MM.1S (cell line): ENCODE measurements around the gene VSX1.

Experiments
- DNase-seq: peaks from one replicate; pipeline ENCODE4 v3.0.0-alpha.2; 2015
- H2AFZ ChIP-seq: fragments of 300-600 bp; sonication (generic); 2 replicates; pipeline ENCODE4 v1.6.0; 2016; ENCODE audit warnings: antibody characterized with exemption, low read length
- H3F3A ChIP-seq: fragments of 300-600 bp; sonication (generic); 2 replicates; pipeline ENCODE4 v1.6.1; 2016; ENCODE audit warnings: mild to moderate bottlenecking, antibody characterized with exemption, low read length, moderate library complexity, mixed read lengths; ENCODE audit not compliant: insufficient read depth
- H3K27ac ChIP-seq: fragments of 300-600 bp; sonication (generic); 2 replicates; pipeline ENCODE4 v1.5.1; 2016; ENCODE audit warnings: mild to moderate bottlenecking, low read length
- H3K27me3 ChIP-seq: fragments of 300-600 bp; sonication (generic); replicated peaks from 2 replicates; pipeline ENCODE4 v1.6.0; 2016; ENCODE audit warnings: low read length; ENCODE audit not compliant: insufficient read depth
- H3K36me3 ChIP-seq: fragments of 300-600 bp; sonication (generic); replicated peaks from 2 replicates; pipeline ENCODE4 v1.6.1; 2016; ENCODE audit warnings: mild to moderate bottlenecking, low read length, mixed read lengths; ENCODE audit not compliant: insufficient read depth
- H3K4me1 ChIP-seq: fragments of 300-600 bp; sonication (generic); 2 replicates; pipeline ENCODE4 v1.6.1; 2016; ENCODE audit warnings: low read length, mixed read lengths
- H3K4me2 ChIP-seq: fragments of 300-600 bp; sonication (generic); 2 replicates; pipeline ENCODE4 v1.6.0; 2016; ENCODE audit warnings: low read depth, low read length
- H3K4me3 ChIP-seq: fragments of 300-600 bp; sonication (generic); 2 replicates; pipeline ENCODE4 v1.5.1; 2016; ENCODE audit warnings: low read length, mixed read lengths
- H3K79me2 ChIP-seq: fragments of 300-600 bp; sonication (generic); 2 replicates; pipeline ENCODE4 v1.6.1; 2016; ENCODE audit warnings: mixed run types, low read length, mixed read lengths
- H3K9ac ChIP-seq: fragments of 300-600 bp; sonication (generic); 2 replicates; pipeline ENCODE4 v1.6.1; 2016; ENCODE audit warnings: low read length, mixed read lengths
- H3K9me2 ChIP-seq: fragments of 300-600 bp; sonication (generic); replicated peaks from 2 replicates; pipeline ENCODE4 v1.6.1; 2016; ENCODE audit warnings: mild to moderate bottlenecking, low read length, mixed read lengths; ENCODE audit not compliant: insufficient read depth
- H3K9me3 ChIP-seq: fragments of 300-600 bp; sonication (generic); replicated peaks from 2 replicates; pipeline ENCODE4 v1.6.1; 2016; ENCODE audit warnings: mild to moderate bottlenecking, low read length, mixed read lengths; ENCODE audit not compliant: insufficient read depth
- H4K20me1 ChIP-seq: fragments of 300-600 bp; sonication (generic); 2 replicates; pipeline ENCODE4 v1.6.1; 2016; ENCODE audit warnings: mild to moderate bottlenecking, low read length, moderate library complexity, mixed read lengths; ENCODE audit not compliant: insufficient read depth
- EZH2 ChIP-seq: fragments of 300-600 bp; sonication (generic); optimal IDR thresholded peaks from 2 replicates; pipeline ENCODE3; 2017; ENCODE audit warnings: low read depth, mild to moderate bottlenecking, antibody characterized with exemption, low read length, mixed read lengths
- EZH2phosphoT487 ChIP-seq: fragments of 300-600 bp; sonication (generic); IDR thresholded peaks from 2 replicates; pipeline ENCODE4 v1.6.1; 2018; ENCODE audit warnings: antibody characterized with exemption, low read length
- TF ChIP-seq, protein P1 (sequence below): fragments of 300-600 bp; sonication (generic); IDR thresholded peaks from 2 replicates; pipeline ENCODE4 v1.5.1; 2016; ENCODE audit warnings: antibody characterized with exemption, low read length, mixed read lengths

The VSX1 gene

DNA sequence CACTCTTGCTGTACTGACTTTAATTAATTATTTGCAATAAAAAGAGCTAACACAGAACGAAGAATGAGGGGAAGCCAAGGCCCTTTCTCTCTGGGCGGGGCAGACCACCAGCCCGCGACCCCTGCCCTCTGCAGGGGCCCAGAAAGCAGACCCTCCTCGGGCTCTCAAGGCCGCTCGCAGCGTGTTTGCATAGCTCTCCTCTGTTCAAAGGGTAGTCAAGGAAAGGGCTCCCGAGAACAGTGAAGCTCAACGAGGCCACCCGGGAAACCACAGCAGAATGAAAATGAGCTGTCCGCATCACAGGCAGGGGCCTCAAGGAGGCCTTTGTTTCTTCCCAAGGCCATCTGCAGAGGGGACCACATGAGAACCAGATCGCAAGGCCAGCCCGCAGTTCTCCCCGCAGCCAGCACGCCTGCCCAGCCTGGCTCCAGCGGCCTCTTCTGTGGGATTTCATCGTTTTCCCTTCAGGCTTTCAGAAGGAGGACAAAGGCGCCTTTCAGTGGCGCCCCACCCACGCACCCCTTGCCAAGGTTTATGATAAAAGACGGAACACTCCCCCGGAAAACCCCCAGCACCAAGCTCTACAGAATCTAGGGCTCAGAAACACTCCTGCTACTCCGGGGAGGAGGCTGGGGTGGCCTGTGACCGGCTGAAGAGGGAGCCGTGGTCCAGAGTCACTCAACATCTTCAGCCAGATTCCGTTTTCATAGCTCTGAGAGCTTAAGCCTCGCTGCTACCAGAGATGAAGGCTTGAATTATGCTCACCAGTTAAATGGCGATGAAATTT, 49.3 kb downstream of the VSX1 start:
- Histone ChIP-seq H4K20me1 (no peaks in the 10 kb centered on the region; the same call in 1 of the 2 replicates), H3K27me3 (no peaks in the 10 kb centered on the region), H3K36me3 (no peaks in the 10 kb centered on the region), H3K4me2 (no peak overlapping the region), H2AFZ (no peak overlapping the region), H3K4me3 (no peak overlapping the region), H3K27ac (no peak overlapping the region), H3K9ac (no peak overlapping the region), H3K4me1 (peaks cover 23% of the 10 kb centered on the region), H3F3A (peaks cover 16% of the 10 kb centered on the region), H3K9me2 (no peaks in the 10 kb centered on the region), H3K79me2 (peaks cover 87% of the 10 kb centered on the region), H3K9me3 (no peaks in the 10 kb centered on the region)
- DNase-seq: no peak
- TF ChIP-seq, protein P1, sequence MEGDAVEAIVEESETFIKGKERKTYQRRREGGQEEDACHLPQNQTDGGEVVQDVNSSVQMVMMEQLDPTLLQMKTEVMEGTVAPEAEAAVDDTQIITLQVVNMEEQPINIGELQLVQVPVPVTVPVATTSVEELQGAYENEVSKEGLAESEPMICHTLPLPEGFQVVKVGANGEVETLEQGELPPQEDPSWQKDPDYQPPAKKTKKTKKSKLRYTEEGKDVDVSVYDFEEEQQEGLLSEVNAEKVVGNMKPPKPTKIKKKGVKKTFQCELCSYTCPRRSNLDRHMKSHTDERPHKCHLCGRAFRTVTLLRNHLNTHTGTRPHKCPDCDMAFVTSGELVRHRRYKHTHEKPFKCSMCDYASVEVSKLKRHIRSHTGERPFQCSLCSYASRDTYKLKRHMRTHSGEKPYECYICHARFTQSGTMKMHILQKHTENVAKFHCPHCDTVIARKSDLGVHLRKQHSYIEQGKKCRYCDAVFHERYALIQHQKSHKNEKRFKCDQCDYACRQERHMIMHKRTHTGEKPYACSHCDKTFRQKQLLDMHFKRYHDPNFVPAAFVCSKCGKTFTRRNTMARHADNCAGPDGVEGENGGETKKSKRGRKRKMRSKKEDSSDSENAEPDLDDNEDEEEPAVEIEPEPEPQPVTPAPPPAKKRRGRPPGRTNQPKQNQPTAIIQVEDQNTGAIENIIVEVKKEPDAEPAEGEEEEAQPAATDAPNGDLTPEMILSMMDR: no peak
- TF ChIP-seq EZH2 (no peak), EZH2phosphoT487 (no peak)

DNA sequence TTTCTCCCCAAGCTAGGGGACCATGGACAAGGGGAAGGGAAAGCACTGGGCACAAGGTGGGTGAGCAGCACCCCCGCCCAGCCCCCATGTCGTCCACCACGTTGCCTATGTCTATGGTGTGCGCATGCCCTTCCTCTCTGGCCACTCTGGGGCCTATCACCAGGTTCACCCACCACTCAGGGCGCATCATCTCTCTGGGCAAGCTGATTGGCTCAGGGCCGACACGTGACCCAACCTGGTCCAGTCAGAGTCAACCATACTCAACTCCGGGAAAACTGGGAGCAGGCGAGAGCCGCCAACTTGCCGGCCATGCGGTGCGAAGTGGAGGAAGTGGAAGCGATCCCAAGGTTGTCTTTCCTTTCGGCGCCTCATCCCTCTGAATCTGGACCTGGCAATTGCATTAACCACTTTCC, 49.9 kb downstream of the VSX1 start:
- H3K27me3 ChIP-seq: no peaks in the 10 kb centered on the region
- H4K20me1 ChIP-seq: no peaks in the 10 kb centered on the region; the same call in 1 of the 2 replicates
- peaks cover 13% of the 10 kb centered on the region; the same call in 1 of the 2 replicates for H3F3A ChIP-seq
- H3K9ac ChIP-seq: no peak overlapping the region
- no peaks in the 10 kb centered on the region for H3K9me2 ChIP-seq
- H3K4me1 ChIP-seq: peaks cover 17% of the 10 kb centered on the region
- H3K36me3 ChIP-seq: no peaks in the 10 kb centered on the region
- DNase-seq: no peak
- peaks cover 85% of the 10 kb centered on the region for H3K79me2 ChIP-seq
- no peak overlapping the region for H3K4me2 ChIP-seq
- no peak overlapping the region for H3K4me3 ChIP-seq
- H2AFZ ChIP-seq: no peak overlapping the region
- TF ChIP-seq EZH2 (no peak), EZH2phosphoT487 (no peak)
- TF ChIP-seq, protein P1: no peak
- H3K9me3 ChIP-seq: no peaks in the 10 kb centered on the region
- no peak overlapping the region for H3K27ac ChIP-seq

DNA sequence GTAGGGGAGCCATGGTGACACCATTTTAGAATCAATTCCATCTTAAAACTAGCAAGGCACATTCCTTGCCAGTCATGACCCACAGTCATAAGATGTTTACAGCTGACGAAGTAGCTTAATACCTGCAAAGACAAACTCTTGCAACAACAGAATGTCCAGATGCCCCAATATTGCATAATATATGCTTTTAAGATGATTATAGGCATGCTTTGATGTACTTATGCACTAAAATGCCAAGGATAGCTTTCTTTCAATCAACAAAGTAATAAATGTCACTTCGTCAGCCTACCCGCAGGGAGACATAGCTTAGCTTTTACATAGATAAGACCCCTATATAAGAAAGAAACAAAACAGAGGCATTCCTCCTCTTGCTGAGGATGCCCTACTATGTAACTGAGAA, 50.7 kb downstream of the VSX1 start:
- no peak overlapping the region for H3K27ac ChIP-seq
- peaks cover 5% of the 10 kb centered on the region; the same call in 1 of the 2 replicates for H3F3A ChIP-seq
- H2AFZ ChIP-seq: no peak overlapping the region
- peaks cover 91% of the 10 kb centered on the region for H3K79me2 ChIP-seq
- H4K20me1 ChIP-seq: no peaks in the 10 kb centered on the region; the same call in 1 of the 2 replicates
- no peak for DNase-seq
- no peaks in the 10 kb centered on the region for H3K9me2 ChIP-seq
- H3K9ac ChIP-seq: no peak overlapping the region
- H3K4me2 ChIP-seq: no peak overlapping the region
- no peaks in the 10 kb centered on the region for H3K27me3 ChIP-seq
- TF ChIP-seq EZH2: no peak
- TF ChIP-seq, protein P1: no peak
- TF ChIP-seq EZH2phosphoT487: no peak
- H3K4me3 ChIP-seq: no peak overlapping the region
- no peaks in the 10 kb centered on the region for H3K9me3 ChIP-seq
- H3K4me1 ChIP-seq: peaks cover 14% of the 10 kb centered on the region
- no peaks in the 10 kb centered on the region for H3K36me3 ChIP-seq
